GM10266 (cell line): ENCODE results near the gene TMC6.
"Not testable (repeated sequence)": the region's sequence is repeated elsewhere in the genome, so short reads cannot be mapped to it uniquely, and the experiment has no call there.

Experiments used
- DNase-seq: peaks from one replicate; pipeline ENCODE4 v3.0.0; 2012; ENCODE audit errors: extremely low spot score
- TF ChIP-seq, protein P1 (sequence below): IDR thresholded peaks from 2 replicates; pipeline ENCODE4 v1.5.1; 2012; ENCODE audit warnings: mild to moderate bottlenecking, low read depth; ENCODE audit not compliant: control insufficient read depth, insufficient read depth; ENCODE audit errors: missing control alignments

The TMC6 gene

DNA sequence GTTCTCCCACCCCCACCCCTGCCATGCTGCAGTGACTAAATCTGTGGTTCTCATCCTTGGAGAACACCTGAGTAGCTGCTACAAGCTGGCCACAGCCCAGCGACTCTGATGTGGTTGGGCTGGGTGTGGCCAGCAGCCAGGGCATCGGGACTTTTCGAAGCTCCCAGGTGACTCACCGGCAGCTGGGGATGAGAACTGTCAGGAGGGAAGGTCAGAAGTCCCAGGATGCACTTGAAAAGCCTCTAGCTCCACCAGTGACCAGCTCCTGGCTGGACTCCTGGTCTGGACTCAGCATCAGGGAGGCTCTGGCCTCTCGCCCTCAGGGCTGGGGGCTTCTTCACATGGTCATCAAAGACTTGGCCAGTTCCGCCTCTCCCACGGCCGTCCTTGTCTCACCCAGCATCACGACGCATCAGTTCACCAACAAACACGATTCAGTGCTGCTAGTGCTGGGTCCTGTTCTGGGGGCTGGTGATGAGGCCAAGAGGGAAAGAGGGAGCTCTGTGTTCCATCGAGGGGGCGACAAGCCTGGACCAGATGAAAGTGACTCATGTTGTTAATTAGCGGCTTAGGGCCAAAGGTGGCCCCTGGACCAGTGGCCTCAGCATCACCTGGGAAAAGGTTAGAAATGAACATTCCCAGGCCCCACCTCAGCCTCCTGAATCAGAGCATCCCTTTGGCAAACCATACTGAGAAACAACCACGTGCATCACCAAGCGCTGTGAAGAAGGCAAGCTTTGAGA is 13.7 kb upstream of the TMC6 start:
- DNase-seq, result no peak
- TF ChIP-seq, protein P1, sequence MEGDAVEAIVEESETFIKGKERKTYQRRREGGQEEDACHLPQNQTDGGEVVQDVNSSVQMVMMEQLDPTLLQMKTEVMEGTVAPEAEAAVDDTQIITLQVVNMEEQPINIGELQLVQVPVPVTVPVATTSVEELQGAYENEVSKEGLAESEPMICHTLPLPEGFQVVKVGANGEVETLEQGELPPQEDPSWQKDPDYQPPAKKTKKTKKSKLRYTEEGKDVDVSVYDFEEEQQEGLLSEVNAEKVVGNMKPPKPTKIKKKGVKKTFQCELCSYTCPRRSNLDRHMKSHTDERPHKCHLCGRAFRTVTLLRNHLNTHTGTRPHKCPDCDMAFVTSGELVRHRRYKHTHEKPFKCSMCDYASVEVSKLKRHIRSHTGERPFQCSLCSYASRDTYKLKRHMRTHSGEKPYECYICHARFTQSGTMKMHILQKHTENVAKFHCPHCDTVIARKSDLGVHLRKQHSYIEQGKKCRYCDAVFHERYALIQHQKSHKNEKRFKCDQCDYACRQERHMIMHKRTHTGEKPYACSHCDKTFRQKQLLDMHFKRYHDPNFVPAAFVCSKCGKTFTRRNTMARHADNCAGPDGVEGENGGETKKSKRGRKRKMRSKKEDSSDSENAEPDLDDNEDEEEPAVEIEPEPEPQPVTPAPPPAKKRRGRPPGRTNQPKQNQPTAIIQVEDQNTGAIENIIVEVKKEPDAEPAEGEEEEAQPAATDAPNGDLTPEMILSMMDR, result no peak

DNA sequence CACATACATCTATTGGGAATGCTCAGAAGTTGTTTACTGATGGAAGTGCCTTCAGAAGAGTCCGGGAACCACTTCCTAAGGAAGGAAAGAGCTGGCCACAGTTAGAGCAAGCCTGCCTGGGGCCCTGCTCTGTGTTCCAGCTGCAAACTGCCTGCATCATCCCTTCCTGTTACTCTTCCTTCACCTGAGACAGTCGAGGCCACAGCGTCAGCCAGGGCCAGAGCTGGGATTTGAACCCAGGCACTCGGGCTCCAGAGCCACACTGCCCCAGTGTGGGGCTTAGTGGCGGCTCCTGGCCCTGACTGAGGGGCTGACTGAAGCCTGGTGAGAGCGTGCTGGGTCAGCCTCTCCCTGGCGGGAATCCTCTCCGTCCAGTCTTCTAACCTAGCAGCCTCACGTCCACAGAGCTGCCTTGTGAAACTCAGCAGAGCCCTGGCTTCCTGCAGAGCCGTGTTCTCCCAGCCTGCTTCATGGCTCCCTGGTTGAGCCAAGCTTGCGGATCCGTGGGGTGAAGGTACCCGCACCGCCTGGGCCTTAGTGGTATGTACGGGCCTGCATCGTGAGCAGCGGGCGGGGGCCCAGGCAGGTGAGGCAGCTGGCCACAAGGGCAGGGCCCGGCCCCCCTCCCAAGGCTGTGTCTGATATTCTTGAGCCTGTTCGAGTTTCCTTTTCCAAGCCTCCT is 13.0 kb upstream of the TMC6 start:
- TF ChIP-seq, protein P1, result no peak
- DNase-seq, result no peak

DNA sequence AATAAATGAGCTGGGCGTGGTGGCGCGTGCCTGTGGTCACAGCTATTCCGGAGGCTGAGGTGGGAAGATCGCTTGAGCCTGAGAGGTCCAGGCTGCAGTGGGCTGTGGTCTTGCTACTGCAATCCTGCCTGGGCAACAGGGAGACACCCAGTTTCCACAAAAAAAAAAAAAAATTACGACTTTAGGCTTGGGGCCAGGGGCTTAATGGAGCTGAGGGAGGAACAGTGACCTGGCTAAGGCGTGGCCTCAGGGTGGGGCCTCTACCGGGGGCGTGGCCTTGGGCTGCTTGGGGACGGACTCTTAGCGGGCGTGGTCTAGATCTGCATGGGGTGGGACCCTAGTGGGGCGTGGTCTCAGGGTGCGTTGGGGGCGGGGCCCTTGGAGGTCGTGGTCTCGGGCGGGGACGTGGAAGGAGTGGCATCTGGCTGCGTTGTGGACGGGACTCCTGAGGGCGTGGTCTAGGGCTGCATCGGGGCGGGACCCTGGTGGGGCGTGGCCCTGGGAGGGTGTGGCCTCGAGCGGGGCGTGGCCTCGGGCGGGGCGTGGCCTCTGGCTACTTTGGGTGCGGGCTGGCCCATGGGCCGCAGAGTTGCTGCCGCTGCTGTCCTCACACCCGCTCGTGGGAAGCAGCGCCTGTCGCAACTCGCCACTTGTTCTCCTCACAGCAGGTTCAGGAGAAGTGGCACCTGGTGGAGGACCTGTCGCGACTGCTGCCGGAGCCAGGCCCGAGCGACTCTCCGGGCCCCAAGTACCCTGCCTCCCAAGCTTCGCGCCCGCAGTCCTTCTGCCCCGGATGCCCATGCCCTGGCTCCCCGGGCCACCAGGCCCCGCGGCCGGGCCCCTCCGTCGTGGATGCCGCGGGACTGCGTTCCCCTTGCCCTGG is 11.9 kb upstream of the TMC6 start:
- DNase-seq, result peak; percentile 96
- TF ChIP-seq, protein P1, result no peak

DNA sequence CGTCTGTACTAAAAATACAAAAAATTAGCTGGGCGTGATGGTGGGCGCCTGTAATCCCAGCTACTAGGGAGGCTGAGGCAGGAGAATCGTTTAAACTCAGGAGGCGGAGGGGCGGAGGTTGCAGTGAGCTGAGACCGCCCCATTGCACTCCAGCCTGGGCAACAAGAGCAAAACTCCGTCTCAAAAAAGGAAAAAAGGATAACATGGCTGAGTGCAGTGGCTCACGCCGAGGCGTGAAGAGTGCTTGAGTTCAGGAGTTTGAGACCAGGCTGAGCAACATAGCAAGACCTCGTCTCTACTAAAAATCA is 11.3 kb upstream of the TMC6 start:
- DNase-seq, result not testable (repeated sequence)

DNA sequence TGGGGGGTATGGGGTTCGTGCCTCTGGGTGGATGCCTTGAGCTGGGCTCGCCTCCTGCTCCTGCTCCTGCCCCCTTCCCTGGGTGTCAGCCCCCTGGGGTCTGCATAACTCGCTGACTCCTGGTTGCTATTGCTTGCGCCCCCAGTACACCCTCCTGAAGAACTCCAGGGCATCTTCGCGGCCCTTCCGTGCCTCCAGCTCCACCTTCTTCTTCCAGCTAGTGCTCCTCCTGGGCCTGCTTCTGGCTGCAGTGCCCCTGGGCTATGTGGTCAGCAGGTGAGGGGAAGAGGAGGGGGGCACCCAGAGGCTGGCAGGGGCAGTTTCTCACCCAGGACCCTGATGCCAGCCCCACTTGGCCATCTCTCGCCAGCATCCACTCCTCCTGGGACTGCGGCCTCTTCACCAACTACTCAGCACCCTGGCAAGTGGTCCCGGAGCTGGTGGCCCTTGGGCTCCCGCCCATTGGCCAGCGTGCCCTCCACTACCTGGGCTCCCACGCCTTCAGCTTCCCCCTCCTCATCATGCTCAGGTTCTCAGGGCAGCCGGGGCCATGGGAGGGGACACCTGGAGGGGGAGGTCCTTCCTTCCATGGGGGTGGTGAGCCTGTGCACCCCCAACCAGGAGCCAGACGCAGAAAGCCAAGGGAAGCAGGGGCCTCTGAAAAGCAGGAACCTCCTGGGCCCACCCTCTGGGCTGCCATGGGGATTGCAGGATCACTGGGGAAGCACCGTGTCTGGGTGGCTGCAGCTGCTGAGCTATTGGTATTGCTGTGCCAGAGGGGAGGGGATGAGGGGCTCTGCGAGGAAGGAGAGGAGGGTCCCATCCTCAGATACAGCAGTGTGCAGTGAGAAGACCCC is 9.9 kb upstream of the TMC6 start:
- TF ChIP-seq, protein P1, result no peak
- no peak for DNase-seq

DNA sequence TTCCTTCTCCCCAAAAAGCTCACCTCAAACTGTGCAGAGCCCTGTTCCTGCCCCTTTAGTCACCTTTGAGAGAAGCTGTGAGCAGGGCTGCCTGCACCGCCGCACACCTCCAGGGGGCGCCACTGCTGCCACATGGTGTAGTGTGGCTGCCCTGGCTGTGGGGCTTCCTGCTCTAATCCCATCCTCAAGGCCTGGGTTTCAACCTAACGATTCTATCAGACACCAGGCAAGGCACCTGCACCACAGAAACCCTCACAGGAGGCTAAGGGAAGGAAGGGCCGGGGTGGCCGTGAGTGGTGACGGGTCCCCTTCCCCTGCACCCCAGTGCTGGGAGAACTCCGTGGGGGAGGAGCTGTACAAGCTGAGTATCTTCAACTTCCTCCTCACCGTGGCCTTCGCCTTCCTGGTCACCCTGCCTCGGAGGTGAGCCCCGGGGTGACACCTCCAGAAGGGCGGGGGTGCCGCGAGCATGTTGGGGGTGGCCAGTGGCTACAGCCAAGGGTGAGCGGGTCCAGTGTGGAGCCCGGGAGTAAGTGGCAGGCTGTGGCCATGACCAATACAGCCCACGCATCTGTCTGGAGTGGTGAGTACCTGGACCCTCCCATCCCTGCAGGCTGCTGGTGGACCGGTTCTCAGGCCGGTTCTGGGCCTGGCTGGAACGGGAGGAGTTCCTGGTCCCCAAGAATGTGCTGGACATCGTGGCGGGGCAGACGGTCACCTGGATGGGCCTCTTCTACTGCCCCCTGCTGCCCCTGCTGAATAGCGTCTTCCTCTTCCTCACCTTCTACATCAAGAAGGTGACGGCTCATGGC is 9.0 kb upstream of the TMC6 start:
- TF ChIP-seq, protein P1, result peak; percentile 65
- DNase-seq, result no peak
